Fibroblast of the conjunctiva (primary cell): ENCODE data around the gene NAIF1.
A peak's percentile ranks its signal among the peaks of the same experiment; 100 is the strongest.
"Not testable (repeated sequence)": the region's sequence is repeated elsewhere in the genome, so short reads cannot be mapped to it uniquely, and the experiment has no call there.

Experiments used
- DNase-seq: peaks from one replicate; pipeline ENCODE4 v3.0.0-alpha.2; 2010; ENCODE audit warnings: low read depth

NAIF1 gene

GRCh38 chr9:128085943-128086342 is 18.8 kb upstream of the NAIF1 start:
- no peak for DNase-seq

GRCh38 chr9:128084746-128085145 is 17.6 kb upstream of the NAIF1 start:
- DNase-seq = no peak

- no peak for DNase-seq
These were observed 15.0 kb upstream of the NAIF1 start for GRCh38 chr9:128082151-128082550.

GRCh38 chr9:128081056-128081455 is 13.9 kb upstream of the NAIF1 start:
- DNase-seq = peak; percentile 96

GRCh38 chr9:128080206-128080605 is 13.1 kb upstream of the NAIF1 start:
- no peak for DNase-seq

- no peak for DNase-seq
These were observed 11.6 kb upstream of the NAIF1 start for GRCh38 chr9:128078504-128079434.

- DNase-seq = no peak
These were observed 10.9 kb upstream of the NAIF1 start for GRCh38 chr9:128077847-128078503.

- no peak for DNase-seq
These were observed 6.2 kb upstream of the NAIF1 start for GRCh38 chr9:128073253-128073886.

- peak; percentile 55 for DNase-seq
These were observed 5.3 kb upstream of the NAIF1 start for GRCh38 chr9:128072144-128073021.

GRCh38 chr9:128071475-128071874 is 4.4 kb upstream of the NAIF1 start:
- DNase-seq = not testable (repeated sequence)

GRCh38 chr9:128070874-128071273 is 3.8 kb upstream of the NAIF1 start:
- no peak for DNase-seq

- DNase-seq = no peak
These were observed 1.5 kb upstream of the NAIF1 start for GRCh38 chr9:128068386-128069205.

- peak; percentile 99 for DNase-seq
These were observed 695 bp upstream of the NAIF1 start, which contains the start of gene SLC25A25 for GRCh38 chr9:128067645-128068385. Gene SLC25A25 (plus strand): TSS chr9:128068232. CDS start chr9:128068320, 88 bp downstream.

- DNase-seq = no peak
These were observed 1.0 kb downstream of the NAIF1 start for GRCh38 chr9:128065907-128066712.

GRCh38 chr9:128062846-128063831 is 4.0 kb downstream of the NAIF1 start:
- no peak for DNase-seq

GRCh38 chr9:128062279-128062678 is 4.8 kb downstream of the NAIF1 start:
- no peak for DNase-seq

- DNase-seq = no peak
These were observed 5.7 kb downstream of the NAIF1 start for GRCh38 chr9:128061275-128061960.
